ENCODE measurements around the gene PTTG1IP.

Gene PTTG1IP

GRCh38 chr21:44858291-44858690, 15.2 kb downstream of the PTTG1IP start:
- no peak for DNase-seq

GRCh38 chr21:44857127-44857892, 16.2 kb downstream of the PTTG1IP start:
- DNase-seq: no peak

- no peak for DNase-seq
Observed at GRCh38 chr21:44856131-44856530, 17.4 kb downstream of the PTTG1IP start.

GRCh38 chr21:44855572-44855971, 17.9 kb downstream of the PTTG1IP start:
- DNase-seq: no peak

- DNase-seq: no peak
Observed at GRCh38 chr21:44854664-44855446, 18.6 kb downstream of the PTTG1IP start.

GRCh38 chr21:44854391-44854663, 19.2 kb downstream of the PTTG1IP start:
- DNase-seq: no peak

- no peak for DNase-seq
Observed at GRCh38 chr21:44853601-44854390, 19.7 kb downstream of the PTTG1IP start.

GRCh38 chr21:44850905-44851657, 22.4 kb downstream of the PTTG1IP start:
- no peak for DNase-seq

GRCh38 chr21:44850208-44850800, 23.2 kb downstream of the PTTG1IP start:
- no peak for DNase-seq

GRCh38 chr21:44849616-44850130, 23.8 kb downstream of the PTTG1IP start:
- no peak for DNase-seq

GRCh38 chr21:44848821-44849521, 24.5 kb downstream of the PTTG1IP start:
- DNase-seq: no peak

GRCh38 chr21:44847261-44848056, 26.0 kb downstream of the PTTG1IP start:
- no peak for DNase-seq

GRCh38 chr21:44846485-44847260, 26.8 kb downstream of the PTTG1IP start:
- DNase-seq: no peak

GRCh38 chr21:44846224-44846484, 27.3 kb downstream of the PTTG1IP start:
- no peak for DNase-seq

GRCh38 chr21:44845418-44846223, 27.9 kb downstream of the PTTG1IP start:
- peak; percentile 47 for DNase-seq

- no peak for DNase-seq
Observed at GRCh38 chr21:44844256-44844655, 29.2 kb downstream of the PTTG1IP start.

GRCh38 chr21:44842721-44843445, 30.6 kb downstream of the PTTG1IP start:
- no peak for DNase-seq

- no peak for DNase-seq
Observed at GRCh38 chr21:44842087-44842486, 31.4 kb downstream of the PTTG1IP start.

GRCh38 chr21:44840771-44841170, 32.7 kb downstream of the PTTG1IP start:
- DNase-seq: no peak

All from effector CD8-positive, alpha-beta T cell (primary cell).